Measurements from ENCODE around the gene RRP1B.
"Not testable (repeated sequence)": the region's sequence is repeated elsewhere in the genome, so short reads cannot be mapped to it uniquely, and the experiment has no call there.

Gene RRP1B

GRCh38 chr21:43676391-43676790 lies 17.0 kb downstream of the RRP1B start:
- DNase-seq: no peak

DNA sequence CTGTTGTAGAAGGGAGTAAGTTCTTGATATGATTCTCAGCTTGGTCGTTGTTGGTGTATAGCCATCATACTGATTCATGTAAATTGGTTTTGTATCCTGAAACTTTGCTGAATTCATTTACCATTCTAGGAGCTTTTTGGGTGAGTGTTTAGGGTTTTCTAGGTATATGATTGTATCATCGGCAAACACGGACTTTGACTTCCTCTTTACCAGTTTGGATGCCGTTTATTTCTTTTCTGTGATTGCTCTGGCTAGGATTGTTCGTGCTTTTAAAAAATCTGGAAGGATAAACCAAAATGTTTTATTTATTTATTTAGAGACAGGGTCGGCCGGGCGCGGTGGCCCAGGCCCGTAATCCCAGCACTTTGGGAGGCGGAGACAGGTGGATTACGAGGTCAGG lies 20.6 kb downstream of the RRP1B start:
- DNase-seq: no peak

DNA sequence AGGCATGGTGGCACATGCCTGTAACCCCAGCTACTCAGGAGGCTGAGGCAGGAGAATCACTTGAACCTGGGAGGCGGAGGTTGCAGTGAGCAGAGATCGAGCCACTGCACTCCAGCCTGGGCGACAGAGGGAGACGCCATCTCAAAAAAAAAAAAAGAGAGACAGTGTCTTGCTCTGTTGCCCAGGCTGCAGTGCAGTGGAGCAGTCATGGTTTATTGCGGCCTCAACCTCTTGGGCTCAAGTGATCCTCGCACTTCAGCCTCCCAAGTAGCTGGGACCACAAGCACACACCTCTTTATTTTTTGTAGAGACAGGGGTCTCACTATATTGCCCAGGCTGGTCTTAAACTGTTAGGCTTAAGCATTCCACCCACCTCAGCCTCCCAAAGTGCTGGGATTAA lies 21.1 kb downstream of the RRP1B start:
- DNase-seq: not testable (repeated sequence)

DNA sequence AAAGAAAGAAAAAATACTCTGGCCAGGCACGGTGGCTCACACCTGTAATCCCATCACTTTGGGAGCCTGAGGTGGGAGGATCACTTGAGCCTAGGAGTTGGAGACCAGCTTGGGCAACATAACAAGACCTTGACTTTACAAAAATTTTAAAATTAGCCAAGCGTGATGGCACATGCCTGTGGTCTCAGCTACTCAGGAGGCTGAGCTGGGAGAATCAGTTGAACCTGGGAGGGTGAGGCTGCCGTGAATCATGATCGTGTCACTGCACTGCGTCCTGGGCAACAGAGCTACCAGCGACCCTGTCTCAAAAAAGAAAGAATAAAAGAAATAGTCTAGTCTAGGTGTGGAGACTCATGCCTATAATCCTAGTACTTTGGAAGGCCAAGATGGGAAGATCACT lies 22.3 kb downstream of the RRP1B start:
- no peak for DNase-seq

DNA sequence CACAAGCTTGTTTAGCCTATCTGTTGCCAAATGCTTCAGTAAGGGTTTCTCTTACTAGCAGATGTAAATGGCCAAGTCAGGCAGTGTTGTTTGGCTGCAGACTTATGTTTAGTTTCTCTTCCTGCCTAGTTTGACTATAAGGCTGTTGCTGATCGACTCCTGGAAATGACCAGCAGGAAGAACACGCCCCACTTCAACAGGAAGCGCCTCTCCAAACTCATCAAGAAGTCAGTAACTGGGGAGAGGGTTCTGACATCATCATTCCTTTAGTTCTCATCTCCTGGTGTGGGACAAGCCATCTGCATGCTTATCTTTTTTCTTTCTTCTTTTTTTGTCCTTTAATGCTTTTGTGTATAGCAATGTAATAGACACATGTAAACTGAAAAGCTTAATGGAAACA lies 25.1 kb downstream of the RRP1B start:
- no peak for DNase-seq

DNA sequence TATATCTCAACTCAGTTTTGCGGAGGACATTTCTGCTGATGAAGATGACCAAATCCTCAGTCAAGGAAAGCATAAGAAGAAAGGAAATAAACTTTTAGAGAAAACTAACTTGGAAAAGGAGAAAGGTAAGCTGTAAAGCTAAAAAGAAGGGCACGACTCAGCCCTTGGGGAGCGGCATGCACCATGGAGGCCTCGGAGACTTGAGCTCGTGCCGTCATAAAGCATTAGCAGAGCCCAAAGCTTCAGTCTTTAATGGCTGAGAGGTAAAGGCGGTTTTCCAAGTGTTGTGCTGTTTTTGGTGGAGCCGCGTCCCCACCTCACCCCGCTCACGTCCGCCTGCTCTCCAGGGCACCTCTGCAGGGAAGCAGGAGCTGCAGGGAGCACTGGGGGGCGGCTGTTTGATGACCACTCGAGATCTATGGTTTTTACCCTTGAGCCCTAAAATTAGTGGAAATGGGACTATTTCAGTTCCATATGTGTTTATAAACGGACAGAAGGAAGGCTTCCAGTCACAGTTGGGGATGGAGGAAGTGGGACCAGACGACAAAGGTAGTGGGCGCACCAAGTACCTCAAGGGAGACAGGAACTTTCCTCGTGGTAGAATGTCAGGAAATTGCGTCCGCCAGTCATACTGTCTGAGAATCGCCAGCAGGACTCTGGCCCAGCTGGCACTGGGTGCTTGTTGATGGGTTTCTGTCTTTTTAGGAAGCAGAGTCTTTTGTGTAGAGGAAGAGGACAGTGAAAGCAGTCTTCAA lies 27.6 kb downstream of the RRP1B start:
- DNase-seq: no peak

- DNase-seq: no peak
Measured at GRCh38 chr21:43687566-43688399, 28.4 kb downstream of the RRP1B start.

GRCh38 chr21:43688906-43689305 lies 29.5 kb downstream of the RRP1B start:
- no peak for DNase-seq

GRCh38 chr21:43689556-43690337 lies 30.4 kb downstream of the RRP1B start:
- DNase-seq: no peak

- DNase-seq: no peak
Measured at GRCh38 chr21:43690346-43690745, 31.0 kb downstream of the RRP1B start.

DNA sequence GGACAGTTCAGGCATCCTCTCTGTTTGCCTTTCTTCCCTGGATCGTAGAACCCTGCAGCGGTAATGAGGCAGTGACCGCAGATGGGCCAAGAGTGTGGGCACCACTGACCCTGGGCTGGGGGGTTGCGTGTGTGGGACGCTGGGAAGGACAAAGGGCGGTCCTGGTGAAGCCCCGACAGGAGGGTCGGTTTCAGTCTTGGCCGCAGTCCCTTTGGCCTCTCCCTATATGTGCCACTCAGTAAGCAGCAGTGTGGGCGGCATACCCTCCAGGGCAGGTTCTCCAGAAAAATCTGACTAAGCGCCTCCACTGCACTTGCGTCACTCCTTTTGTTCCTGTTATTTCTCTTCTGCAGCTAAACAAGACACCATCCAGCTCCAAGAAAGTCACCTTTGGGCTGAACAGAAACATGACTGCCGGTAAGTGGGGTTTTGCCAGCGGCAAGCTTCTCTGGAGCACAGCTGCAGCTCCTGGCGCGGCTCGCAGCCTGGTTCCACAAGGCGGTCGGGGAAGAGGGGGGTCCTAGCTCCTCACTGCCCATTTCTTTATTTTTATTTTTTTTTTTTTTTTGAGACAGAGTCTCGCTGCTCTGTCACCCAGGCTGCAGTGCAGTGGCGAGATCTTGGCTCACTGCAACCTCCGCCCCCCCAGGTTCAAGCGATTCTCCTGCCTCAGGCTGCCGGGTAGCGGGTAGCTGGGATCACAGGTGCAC lies 31.9 kb downstream of the RRP1B start:
- DNase-seq: no peak

GRCh38 chr21:43691801-43692200 lies 32.4 kb downstream of the RRP1B start:
- DNase-seq: no peak

- DNase-seq: no peak
Measured at GRCh38 chr21:43692949-43693348, 33.6 kb downstream of the RRP1B start.

GRCh38 chr21:43693981-43694380 lies 34.6 kb downstream of the RRP1B start:
- no peak for DNase-seq

GRCh38 chr21:43694437-43695079 lies 35.2 kb downstream of the RRP1B start:
- DNase-seq: no peak

GRCh38 chr21:43696214-43696613 lies 36.9 kb downstream of the RRP1B start:
- no peak for DNase-seq

GRCh38 chr21:43697758-43698643 lies 38.6 kb downstream of the RRP1B start:
- DNase-seq: no peak

- not testable (repeated sequence) for DNase-seq
Measured at GRCh38 chr21:43699492-43699777, 40.1 kb downstream of the RRP1B start.

- no peak for DNase-seq
Measured at GRCh38 chr21:43699933-43700599, 40.7 kb downstream of the RRP1B start.

GRCh38 chr21:43701936-43702784 lies 42.8 kb downstream of the RRP1B start:
- no peak for DNase-seq

All from CD4-positive, alpha-beta T cell treated with Interleukin-12 subunit alpha and Interleukin-12 subunit beta, for 1 hour (primary cell).